ENCODE data around the gene DDIT3. TPM values are rescaled to one million over a fixed set of nuclear protein-coding genes. Genes with fewer than 3 reads are reported as not detected.
"Not testable (repeated sequence)": the region's sequence is repeated elsewhere in the genome, so short reads cannot be mapped to it uniquely, and the experiment has no call there.

Gene DDIT3, protein sequence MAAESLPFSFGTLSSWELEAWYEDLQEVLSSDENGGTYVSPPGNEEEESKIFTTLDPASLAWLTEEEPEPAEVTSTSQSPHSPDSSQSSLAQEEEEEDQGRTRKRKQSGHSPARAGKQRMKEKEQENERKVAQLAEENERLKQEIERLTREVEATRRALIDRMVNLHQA
- 10 to 100 TPM; 19.1 to 22.7 TPM for total RNA-seq

GRCh38 chr12:57520053-57520818 lies at the start of gene DDIT3:
DDIT3 (minus strand) TSS chr12:57520514; CDS start chr12:57517406, 3,108 bp downstream.
- Mint-ChIP-seq H3K4me1 (peaks cover 59% of the 10 kb centered on the region), H3K4me3 (peak within 1 kb of the TSS; percentile 82), H3K27me3 (no peaks in the 10 kb centered on the region), H3K9me3 (no peaks in the 10 kb centered on the region), H3K36me3 (ENCODE audit: low read depth) (peaks cover 64% of the 10 kb centered on the region), H3K27ac (peak within 1 kb of the TSS; percentile 100)
- ChIA-PET CTCF (interaction anchor here (0.6 to 1.5 kb wide), 2 partner anchors 61 kb away, joined by 3 to 7 read pairs; partner anchors contain the start of gene GLI1), POLR2A (interaction anchor here (0.9 to 4.5 kb wide), 18 partner anchors 8 to 1402 kb away, joined by 3 to 30 read pairs (median 6); partner anchors contain the start of genes ARHGAP9, DCTN2, GLI1 and INHBE)
- peak; percentile 100 for DNase-seq

DNA sequence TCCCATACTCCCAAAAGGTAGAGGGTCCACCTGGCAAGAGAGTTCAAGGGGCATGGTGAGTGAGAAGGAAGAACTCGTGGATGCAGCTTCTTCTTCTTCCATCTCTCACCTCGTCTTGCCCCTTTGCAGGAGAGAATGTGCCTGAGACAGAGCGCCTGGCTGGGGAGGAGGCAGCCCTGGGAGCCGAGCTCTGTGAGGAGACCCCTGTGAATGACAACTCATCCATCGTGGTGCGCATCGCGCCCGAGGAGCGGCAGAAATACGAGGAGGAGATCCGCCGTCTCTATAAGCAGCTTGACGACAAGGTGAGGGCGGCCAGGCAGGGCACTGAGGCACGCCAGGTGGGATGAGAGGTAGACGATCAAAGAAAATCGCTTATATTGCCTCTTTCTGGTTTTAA lies 49.5 kb upstream of the DDIT3 start:
- no peak overlapping the region for H3K4me3 Mint-ChIP-seq
- CTCF ChIA-PET: no interaction called here
- POLR2A ChIA-PET: no interaction called here
- H3K27ac Mint-ChIP-seq: no peak overlapping the region
- no peaks in the 10 kb centered on the region for H3K4me1 Mint-ChIP-seq
- no peaks in the 10 kb centered on the region for H3K27me3 Mint-ChIP-seq
- H3K36me3 Mint-ChIP-seq (ENCODE audit: low read depth): no peaks in the 10 kb centered on the region
- no peaks in the 10 kb centered on the region for H3K9me3 Mint-ChIP-seq
- DNase-seq: no peak

GRCh38 chr12:57568838-57569237 lies 48.5 kb upstream of the DDIT3 start:
- no peak for DNase-seq
- Mint-ChIP-seq H3K27ac (no peak overlapping the region), H3K27me3 (no peaks in the 10 kb centered on the region), H3K4me1 (no peaks in the 10 kb centered on the region), H3K36me3 (ENCODE audit: low read depth) (no peaks in the 10 kb centered on the region), H3K9me3 (no peaks in the 10 kb centered on the region), H3K4me3 (no peak overlapping the region)
- POLR2A ChIA-PET: no interaction called here
- CTCF ChIA-PET: no interaction called here

DNA sequence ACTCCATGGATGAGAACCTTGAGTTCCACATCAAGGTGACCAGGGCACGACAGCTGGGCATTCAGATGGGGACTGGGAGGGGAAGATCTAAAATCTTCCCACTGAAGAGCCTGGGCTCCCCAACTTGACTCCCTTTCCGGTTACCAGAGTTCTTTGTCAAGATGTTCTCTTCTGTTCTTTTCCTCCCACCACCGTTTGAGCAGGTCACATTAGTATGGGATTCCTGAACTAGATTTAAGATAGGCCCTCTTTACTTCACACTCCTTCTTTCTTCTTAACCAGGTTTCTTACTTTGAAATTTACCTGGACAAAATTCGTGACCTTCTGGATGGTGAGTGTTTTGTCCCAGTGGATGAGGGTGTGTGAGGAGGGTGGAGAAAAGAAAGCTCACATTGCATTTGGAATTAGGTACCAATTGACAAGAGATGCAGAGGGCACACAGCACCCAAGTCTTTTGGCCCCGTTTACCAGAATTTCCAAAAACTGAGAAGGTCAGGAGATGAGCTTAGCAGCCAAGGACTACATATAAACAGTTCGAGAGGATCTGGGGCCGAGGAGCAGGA lies 43.9 kb upstream of the DDIT3 start:
- ChIA-PET POLR2A (no interaction called here), CTCF (interaction anchor here (2.1 to 2.8 kb wide), 2 partner anchors 11 to 20 kb away, joined by 6 to 12 read pairs; no protein-coding TSS in a partner anchor)
- no peak for DNase-seq
- Mint-ChIP-seq H3K4me1 (peaks cover 2% of the 10 kb centered on the region), H3K27ac (no peak overlapping the region), H3K36me3 (ENCODE audit: low read depth) (no peaks in the 10 kb centered on the region), H3K9me3 (no peaks in the 10 kb centered on the region), H3K4me3 (no peak overlapping the region), H3K27me3 (peaks cover 10% of the 10 kb centered on the region)

DNA sequence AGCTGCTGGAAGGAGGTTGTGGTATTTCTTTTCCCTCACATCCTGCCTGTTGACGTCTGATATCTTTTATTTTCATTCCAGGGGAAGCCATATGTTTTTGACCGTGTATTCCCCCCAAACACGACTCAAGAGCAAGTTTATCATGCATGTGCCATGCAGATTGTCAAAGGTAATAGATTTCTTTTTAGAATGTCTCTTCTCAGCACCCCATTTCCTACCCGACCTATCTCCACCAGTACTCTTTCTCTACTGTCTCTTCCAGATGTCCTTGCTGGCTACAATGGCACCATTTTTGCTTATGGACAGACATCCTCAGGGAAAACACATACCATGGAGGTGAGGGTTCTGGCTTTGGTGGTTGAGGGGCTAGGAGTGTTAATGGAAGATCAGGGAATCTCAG lies 43.0 kb upstream of the DDIT3 start:
- no peaks in the 10 kb centered on the region for H3K36me3 Mint-ChIP-seq (ENCODE audit: low read depth)
- POLR2A ChIA-PET: no interaction called here

DNA sequence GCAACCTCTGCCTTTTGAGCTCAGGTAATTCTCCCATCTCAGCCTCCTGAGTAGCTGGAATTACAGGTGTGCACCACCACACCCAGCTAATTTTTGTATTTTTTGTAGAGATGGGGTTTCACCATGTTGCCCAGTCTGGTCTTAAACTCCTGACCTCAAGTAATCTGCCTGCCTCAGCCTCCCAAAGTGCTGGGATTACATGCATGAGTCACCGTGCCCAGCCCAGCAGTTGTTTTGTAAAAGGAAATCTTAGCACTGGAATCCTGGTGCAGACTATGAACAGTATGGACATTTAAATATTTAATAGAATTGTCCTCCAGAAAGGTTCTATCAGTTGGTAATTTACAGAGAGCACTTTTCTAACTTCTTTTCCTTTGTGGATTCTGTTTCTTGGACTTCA lies 40.8 kb upstream of the DDIT3 start:
- H3K27me3 Mint-ChIP-seq: peaks cover 10% of the 10 kb centered on the region
- H3K36me3 Mint-ChIP-seq (ENCODE audit: low read depth); H3K27ac Mint-ChIP-seq; H3K9me3 Mint-ChIP-seq; H3K4me1 Mint-ChIP-seq; CTCF ChIA-PET; DNase-seq; POLR2A ChIA-PET; H3K4me3 Mint-ChIP-seq: not testable (repeated sequence)

More for the DNA sequence above, 43.0 kb upstream of the DDIT3 start:
- no peaks in the 10 kb centered on the region for H3K9me3 Mint-ChIP-seq
- no peak overlapping the region for H3K4me3 Mint-ChIP-seq
- H3K4me1 Mint-ChIP-seq: peaks cover 2% of the 10 kb centered on the region
- no peak overlapping the region for H3K27ac Mint-ChIP-seq
- H3K27me3 Mint-ChIP-seq: peaks cover 10% of the 10 kb centered on the region
- CTCF ChIA-PET: interaction anchor here (2.1 to 2.8 kb wide), 2 partner anchors 12 to 21 kb away, joined by 6 to 12 read pairs; no protein-coding TSS in a partner anchor
- DNase-seq: no peak

DNA sequence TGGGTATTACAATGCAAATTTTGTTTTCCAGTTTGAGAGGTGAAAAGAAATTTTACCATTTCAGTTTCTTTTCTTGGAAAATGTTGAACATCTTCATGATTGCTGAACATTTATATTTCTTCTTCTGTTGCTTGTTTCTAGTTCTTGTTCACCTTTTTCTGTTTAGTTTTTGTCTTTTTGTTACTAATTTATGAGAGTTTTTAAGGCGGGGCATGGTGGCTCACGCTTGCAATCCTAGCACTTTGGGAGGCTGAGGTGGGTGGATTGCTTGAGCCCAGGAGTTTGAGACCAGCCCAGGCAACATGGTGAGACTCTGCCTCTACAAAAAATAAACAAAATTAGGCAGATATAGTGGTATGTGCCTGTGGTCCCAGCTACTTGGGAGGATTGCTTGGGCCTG lies 40.2 kb upstream of the DDIT3 start:
- CTCF ChIA-PET: no interaction called here
- no peaks in the 10 kb centered on the region for H3K36me3 Mint-ChIP-seq (ENCODE audit: low read depth)

DNA sequence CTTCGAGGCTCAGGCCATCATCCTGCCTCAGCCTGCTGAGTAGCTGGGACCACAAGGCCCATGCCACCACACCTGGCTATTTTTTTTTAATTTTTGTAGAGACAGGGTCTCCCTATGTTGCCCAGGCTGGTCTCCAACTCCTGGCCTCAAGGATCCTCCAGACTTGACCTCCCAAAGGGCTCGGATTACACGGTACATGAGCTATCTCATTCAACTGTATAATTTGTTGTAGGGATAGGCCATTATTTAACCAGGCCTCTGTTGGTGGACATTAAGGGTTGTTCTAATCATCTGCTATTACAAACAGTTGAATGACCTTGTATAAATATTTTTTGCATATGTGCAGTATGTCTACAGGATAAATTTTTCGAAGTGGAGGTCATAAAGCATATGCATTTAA lies 38.5 kb upstream of the DDIT3 start:
- Mint-ChIP-seq H3K36me3 (ENCODE audit: low read depth) (no peaks in the 10 kb centered on the region), H3K9me3 (no peaks in the 10 kb centered on the region), H3K27me3 (peaks cover 10% of the 10 kb centered on the region), H3K27ac (no peak overlapping the region), H3K4me1 (peaks cover 2% of the 10 kb centered on the region), H3K4me3 (no peak overlapping the region)
- CTCF ChIA-PET: interaction anchor here (1.1 kb wide), 1 partner anchor 25 kb away, joined by 5 read pairs; no protein-coding TSS in a partner anchor
- POLR2A ChIA-PET: interaction anchor here (0.6 to 1.1 kb wide), 2 partner anchors 12 to 22 kb away, joined by 3 read pairs; partner anchors contain the start of gene DCTN2
- no peak for DNase-seq

More for the DNA sequence above, 40.2 kb upstream of the DDIT3 start:
- DNase-seq: no peak
- POLR2A ChIA-PET: no interaction called here
- Mint-ChIP-seq H3K9me3 (no peaks in the 10 kb centered on the region), H3K27me3 (peaks cover 10% of the 10 kb centered on the region), H3K4me3 (no peak overlapping the region), H3K4me1 (peaks cover 2% of the 10 kb centered on the region), H3K27ac (no peak overlapping the region)

GRCh38 chr12:57554897-57555296 lies 34.6 kb upstream of the DDIT3 start:
- POLR2A ChIA-PET: no interaction called here
- no peak overlapping the region for H3K27ac Mint-ChIP-seq
- CTCF ChIA-PET: interaction anchor here (0.7 kb wide), 1 partner anchor 278 kb away, joined by 3 read pairs; no protein-coding TSS in a partner anchor
- no peak overlapping the region for H3K4me3 Mint-ChIP-seq
- H3K27me3 Mint-ChIP-seq: peaks cover 6% of the 10 kb centered on the region
- H3K9me3 Mint-ChIP-seq: no peaks in the 10 kb centered on the region
- H3K4me1 Mint-ChIP-seq: peaks cover 14% of the 10 kb centered on the region
- H3K36me3 Mint-ChIP-seq (ENCODE audit: low read depth): no peaks in the 10 kb centered on the region
- no peak for DNase-seq

DNA sequence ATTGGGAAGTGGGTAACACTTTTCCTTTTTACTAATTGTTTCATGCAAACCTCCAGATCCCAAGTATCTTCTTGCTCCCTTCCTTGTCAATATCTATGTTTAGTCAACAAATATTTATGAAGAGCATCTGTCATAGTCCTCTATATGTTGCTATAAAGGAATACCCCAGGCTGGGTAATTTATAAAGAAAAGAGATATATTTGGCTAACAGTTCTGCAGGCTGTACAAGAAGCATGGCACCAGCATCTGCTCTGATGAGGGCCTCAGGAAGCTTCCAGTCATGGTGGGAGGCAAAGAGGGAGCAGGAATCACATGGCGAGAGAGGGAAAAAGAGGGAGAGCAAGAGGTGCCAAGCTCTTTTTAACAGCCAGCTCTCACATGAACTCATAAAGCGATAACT lies 34.1 kb upstream of the DDIT3 start:
- no peak overlapping the region for H3K4me3 Mint-ChIP-seq
- ChIA-PET CTCF (interaction anchor here (0.5 to 0.7 kb wide), 2 partner anchors 247 to 277 kb away, joined by 3 read pairs; no protein-coding TSS in a partner anchor), POLR2A (no interaction called here)
- H3K4me1 Mint-ChIP-seq: peaks cover 14% of the 10 kb centered on the region
- no peak overlapping the region for H3K27ac Mint-ChIP-seq
- no peaks in the 10 kb centered on the region for H3K36me3 Mint-ChIP-seq (ENCODE audit: low read depth)
- H3K9me3 Mint-ChIP-seq: no peaks in the 10 kb centered on the region
- peaks cover 8% of the 10 kb centered on the region for H3K27me3 Mint-ChIP-seq
- DNase-seq: no peak

GRCh38 chr12:57553343-57554202 lies 33.3 kb upstream of the DDIT3 start:
- POLR2A ChIA-PET: no interaction called here

DNA sequence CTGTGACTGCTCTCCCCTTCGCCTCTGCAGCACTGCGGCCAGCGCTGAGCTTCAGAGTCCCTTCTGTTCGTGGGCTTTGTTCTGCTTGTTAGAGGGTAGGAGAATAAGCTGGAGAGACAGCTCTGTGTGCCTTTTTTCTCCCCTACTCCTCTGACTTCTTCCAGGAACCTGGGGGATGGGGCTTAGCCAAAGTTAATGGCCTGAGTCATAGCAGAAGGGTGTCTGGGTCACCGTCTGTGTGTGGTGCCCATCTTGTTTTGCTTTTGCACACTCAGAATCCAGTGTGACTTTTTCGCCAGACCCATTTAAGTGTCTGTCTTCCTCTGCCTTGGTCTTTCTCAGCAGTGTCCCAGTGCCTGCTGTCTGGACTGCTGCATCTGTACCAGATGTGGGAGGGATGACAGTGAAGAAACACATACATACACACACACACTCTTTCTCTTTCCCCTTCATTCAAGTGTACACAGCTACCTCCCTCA lies 32.6 kb upstream of the DDIT3 start:
- POLR2A ChIA-PET: interaction anchor here (0.6 kb wide), 1 partner anchor 1188 kb away, joined by 3 read pairs; no protein-coding TSS in a partner anchor
- CTCF ChIA-PET: interaction anchor here (1.1 kb wide), 1 partner anchor 31 kb away, joined by 3 read pairs; no protein-coding TSS in a partner anchor
- H3K36me3 Mint-ChIP-seq (ENCODE audit: low read depth): no peaks in the 10 kb centered on the region
- peaks cover 21% of the 10 kb centered on the region for H3K4me1 Mint-ChIP-seq
- H3K9me3 Mint-ChIP-seq: no peaks in the 10 kb centered on the region
- no peak for DNase-seq
- H3K27ac Mint-ChIP-seq: no peak overlapping the region
- no peak overlapping the region for H3K4me3 Mint-ChIP-seq
- peaks cover 18% of the 10 kb centered on the region for H3K27me3 Mint-ChIP-seq

More at GRCh38 chr12:57553343-57554202, 33.3 kb upstream of the DDIT3 start:
- H3K9me3 Mint-ChIP-seq: no peaks in the 10 kb centered on the region
- no peaks in the 10 kb centered on the region for H3K36me3 Mint-ChIP-seq (ENCODE audit: low read depth)
- no peak for DNase-seq
- H3K4me3 Mint-ChIP-seq: no peak overlapping the region
- peaks cover 20% of the 10 kb centered on the region for H3K4me1 Mint-ChIP-seq
- H3K27ac Mint-ChIP-seq: no peak overlapping the region
- peaks cover 16% of the 10 kb centered on the region for H3K27me3 Mint-ChIP-seq
- CTCF ChIA-PET: interaction anchor here (1.1 kb wide), 1 partner anchor 30 kb away, joined by 3 read pairs; no protein-coding TSS in a partner anchor

All from activated CD4-positive, alpha-beta memory T cell treated with anti-CD3 and anti-CD28 coated beads, Interleukin-2, amount 10 ng/mL, durations not matched to agents 7 days and 5 days (primary cell).